Stimulated activated CD8-positive, alpha-beta memory T cell treated with anti-CD3 and anti-CD28 coated beads, Interleukin-4, amount 100 ng/mL, for 48 hours (primary cell): ENCODE results near the gene PODXL2.
"Not testable (repeated sequence)": the region's sequence is repeated elsewhere in the genome, so short reads cannot be mapped to it uniquely, and the experiment has no call there.

Source experiments
- DNase-seq: peaks from one replicate; pipeline ENCODE4 v3.0.0-alpha.2; 2020

PODXL2 gene

DNA sequence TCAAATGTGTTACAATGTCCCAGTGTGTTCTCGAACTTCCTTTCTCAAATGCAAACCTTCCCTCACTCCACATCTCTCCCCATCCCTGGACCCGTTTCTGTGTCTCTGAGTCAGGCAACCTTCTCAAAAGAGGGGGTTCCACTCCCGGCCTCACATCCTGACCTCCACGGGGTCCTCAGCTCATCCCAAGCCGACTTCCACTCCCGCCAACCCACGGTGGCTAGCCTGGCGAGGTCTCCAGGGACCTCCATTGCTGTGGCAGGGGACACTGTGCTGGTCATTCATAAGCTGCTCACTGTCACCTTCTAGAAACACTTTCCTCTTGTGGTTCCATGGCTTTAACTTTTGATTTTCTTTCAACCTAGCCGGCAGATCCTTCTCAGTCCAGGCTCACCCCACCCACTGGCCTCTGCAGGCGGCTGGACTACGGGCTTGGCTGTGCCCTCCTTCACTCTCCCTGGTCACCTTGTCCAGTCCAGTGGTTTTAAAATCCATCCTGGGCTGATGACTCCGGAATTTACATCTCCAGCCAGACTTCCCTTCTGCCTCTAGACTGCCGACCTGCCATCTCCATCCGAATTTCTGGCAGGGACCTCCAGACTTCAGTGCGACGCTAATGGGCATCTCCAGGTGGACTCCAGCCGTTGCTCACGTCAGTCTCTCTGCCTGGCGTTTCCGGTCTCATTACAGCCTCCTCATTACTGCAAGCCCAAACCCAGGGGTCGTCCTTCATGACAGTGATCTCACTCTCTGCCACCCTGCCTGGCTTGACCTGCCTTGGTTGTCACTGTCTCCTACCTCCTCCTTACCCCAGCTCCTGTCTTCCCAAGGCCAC is 63.7 kb downstream of the PODXL2 start:
- DNase-seq: no peak

DNA sequence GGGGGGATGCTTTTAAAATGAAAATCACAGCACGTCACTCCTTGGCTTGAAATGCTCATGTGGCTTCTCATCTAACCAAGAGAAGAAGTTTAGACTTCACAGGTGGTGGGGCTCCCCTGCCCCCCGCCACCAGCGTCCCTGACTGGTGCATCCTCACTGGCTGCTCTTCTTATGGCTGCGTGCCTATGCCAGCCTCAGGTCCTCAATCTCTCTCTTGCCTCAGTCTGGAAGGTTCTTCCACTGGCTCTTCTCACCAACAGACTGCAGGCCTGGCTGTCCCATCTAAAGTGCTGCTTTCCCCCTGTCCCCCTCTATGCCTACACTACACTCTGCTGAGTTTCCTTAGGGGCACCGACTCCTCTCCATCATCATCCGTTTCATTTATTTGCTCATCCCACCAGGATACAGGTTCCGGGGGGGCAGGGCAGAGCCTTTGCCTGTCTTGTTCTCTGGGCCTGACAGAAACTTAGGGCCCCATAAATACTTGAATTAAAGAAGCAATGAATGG is 64.4 kb downstream of the PODXL2 start:
- DNase-seq: no peak

DNA sequence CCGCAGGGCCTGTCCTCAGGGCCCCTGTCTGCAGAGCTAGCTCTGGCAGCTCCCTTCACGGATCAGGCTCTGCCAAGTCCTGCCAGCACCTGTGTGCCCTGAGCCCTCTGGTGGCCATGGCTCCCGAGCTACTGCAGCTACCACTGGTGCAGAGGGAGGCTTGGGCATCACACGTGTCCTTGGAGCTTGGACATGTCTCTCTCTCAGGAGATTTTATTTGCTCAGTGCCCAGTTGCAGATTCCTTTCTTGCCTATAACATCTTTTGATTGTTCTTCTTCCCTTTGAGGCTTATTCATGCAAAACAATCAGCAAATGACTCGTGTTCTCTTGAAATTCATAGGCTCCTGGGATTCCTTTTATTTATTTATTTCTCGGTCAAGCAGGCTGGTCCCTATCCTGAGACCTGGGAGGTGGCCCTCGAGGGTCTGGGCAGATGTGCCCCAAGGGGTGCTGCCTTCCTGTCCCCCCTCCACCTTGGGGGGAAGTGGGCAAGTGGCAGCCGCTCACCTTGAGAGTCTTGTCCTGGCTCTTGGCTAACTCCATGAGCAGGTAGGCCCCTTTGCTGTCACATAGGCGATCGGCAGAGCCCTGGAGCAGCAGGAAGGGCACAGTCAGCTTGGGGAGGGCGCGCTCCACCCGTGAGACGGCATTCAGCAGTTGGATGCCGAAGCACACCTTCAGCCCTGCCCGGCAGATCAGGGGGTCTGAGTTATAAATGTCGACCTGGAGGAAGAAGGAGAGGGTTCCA is 65.7 kb downstream of the PODXL2 start:
- DNase-seq: peak; percentile 52

DNA sequence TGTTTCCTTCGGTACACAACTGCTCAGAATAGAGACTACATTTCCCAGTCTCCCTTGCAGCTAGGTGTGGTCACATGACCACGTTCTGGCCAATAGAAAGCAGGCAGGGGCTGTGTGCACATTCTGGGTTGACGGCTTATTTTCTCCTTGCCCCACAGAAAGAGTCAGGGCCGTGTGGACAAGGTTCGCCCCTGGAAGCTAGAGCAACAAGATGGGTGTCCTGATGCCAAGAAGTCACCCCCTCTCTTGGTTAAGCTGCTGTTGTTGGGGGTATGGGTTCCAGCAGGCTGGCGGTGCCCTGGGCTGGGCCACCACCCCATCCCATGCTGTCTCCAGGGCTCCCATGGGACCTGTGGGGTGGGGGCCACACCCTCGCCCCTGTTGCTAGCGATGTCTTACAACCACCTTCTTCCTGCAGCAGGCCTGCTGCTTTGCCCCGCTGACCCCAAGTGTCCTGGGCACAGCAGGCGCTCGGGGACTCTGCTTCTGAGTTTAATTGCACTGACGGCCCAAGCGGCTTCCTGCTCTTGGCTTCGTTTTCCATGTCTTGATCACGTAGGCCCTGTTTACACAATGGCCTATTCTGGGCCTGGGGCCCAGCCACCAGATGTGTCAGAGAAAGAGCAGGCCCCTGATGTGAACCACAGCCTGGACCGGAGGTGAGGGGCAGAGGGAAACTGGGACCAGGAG is 68.7 kb downstream of the PODXL2 start:
- DNase-seq: peak; percentile 62

DNA sequence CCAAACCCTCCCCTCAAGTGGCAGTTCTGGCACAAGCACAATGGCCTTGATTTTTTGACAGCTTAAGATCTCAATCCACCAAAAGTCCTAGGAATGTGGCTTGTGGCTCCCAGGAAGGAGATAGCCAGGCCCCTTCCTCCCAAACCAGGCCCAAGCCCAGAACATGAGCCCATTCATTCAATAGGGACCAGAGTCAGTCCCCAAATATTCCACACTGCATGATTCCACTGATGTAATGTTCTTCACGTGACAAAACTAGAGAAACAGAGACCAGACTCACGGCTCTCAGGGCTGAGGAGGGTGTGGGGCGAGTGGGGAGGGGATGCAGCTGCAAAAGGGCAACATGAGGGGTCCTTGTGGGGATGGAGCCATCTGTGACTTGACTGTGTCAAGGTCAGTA is 69.3 kb downstream of the PODXL2 start:
- DNase-seq: no peak

DNA sequence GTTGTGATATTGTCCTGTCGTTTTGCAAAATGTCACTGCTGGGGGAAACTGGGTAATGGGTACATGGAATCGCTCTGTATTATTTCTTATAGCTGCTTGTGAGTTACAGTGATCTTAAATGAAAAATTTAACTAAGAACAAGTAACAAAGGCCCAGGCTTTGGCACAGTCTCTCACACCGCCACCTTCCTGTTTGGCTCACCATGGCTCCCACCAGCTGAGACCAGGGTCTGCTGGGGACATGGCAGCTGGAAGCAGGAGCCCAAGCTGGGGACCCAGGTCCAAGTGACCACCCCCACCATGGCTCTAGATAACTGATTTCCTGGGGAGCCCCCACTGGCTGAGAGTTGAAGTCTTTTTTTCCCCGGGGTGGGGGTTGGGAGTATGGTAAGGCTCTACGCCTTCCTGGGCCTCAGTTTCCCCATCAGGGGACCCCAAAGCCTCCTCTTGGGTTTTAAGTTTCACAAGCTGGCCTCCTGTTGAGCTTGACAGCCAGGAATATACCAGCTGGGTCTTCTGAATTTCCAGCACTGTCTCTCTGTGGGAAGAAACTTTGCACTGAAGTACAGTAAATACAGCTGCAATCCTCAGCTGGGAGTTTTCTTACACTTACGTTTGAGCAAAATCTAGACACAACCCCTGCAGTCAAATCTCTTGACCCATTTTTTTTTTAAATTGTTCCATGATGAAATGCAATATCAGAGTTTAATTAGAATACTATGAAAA is 69.9 kb downstream of the PODXL2 start:
- DNase-seq: no peak

DNA sequence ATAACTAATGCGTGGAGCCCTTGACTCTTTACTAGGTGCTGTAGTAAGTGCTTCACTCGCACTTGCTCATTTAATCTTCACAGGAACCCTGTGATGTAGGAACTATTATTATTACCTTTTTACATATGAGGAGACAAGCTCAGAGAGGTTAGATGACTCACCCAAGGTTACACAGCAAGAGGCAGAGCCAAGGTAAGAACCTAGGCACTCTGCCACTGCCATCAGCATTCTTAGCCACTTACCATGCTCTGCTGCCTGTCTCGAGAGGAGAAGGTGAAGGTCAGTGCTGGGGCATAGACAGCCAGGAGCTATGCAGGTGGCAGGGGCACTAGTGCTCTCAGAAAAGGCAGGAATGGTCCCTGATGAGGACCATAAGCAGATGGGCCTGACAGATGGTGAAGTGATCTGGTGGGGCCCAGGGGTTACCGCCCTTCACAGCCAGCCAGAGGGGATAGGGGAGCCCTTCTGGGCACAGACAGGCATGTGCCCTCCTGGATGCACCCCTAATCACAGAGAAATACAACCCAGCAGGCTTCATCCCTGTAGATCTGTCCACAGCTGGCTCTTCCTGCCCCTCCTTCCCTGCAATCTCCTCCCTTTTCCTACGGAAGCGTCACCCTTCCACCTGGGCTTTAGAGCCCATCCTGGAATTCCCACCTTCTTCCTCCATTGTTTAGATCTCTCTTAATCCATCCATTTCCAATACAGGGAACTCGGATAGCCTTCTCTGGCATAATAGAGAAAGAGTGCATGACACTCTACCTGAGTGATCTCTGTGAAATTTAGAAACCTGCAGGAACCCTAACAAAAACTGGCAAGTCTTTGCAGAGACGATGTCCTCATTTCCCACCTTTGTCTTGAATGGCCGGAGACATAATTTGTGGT is 70.7 kb downstream of the PODXL2 start:
- DNase-seq: no peak

DNA sequence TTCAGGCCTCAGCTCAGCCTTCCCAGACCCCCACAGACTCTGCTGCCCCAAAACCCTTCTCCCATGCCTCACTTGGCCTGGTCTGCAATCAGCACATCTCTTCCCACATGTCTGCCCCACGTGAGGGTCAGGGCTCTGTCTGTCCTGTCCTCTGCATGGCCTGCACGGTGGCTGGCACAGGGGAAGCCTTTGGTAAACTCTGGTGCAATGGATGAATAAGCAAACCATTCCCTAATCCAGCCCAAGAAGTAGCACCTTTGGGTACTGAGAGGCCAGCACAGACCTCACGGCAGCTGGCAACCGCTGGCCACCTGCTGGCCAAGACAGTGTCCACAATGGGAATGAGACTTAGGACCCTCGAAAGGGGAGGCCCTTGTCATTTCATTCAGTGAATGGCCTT is 71.4 kb downstream of the PODXL2 start:
- DNase-seq: no peak

DNA sequence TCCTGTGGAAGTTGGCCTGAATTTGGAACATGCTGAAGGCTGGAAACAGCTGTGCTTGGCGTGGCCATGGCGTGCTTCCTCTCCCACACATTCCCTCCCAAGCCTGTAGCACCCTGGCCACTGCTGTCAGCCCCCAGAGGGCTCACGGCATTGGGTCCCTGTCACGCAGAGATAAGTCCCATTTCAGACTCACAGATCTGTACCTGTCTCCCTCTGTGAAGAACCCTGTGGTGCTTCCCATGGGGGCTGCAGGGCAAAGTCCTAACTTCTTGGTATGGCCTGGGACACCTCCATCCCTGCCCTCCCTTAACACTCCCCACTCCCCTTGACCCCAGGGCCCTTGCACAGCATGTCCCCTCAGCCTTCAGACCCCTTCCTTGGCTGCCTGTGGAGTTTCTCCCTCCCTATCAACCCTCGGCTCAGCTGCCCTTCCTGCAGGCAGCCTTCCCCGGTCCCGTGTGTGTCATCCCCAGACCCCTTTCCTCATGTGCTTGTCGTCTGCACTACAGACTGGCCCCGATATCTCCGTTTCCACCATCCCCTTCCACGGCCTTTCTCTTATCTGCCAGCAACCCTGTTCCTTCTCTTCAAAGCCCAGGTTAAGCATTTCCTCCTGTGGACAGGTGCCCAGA is 72.4 kb downstream of the PODXL2 start:
- DNase-seq: no peak

DNA sequence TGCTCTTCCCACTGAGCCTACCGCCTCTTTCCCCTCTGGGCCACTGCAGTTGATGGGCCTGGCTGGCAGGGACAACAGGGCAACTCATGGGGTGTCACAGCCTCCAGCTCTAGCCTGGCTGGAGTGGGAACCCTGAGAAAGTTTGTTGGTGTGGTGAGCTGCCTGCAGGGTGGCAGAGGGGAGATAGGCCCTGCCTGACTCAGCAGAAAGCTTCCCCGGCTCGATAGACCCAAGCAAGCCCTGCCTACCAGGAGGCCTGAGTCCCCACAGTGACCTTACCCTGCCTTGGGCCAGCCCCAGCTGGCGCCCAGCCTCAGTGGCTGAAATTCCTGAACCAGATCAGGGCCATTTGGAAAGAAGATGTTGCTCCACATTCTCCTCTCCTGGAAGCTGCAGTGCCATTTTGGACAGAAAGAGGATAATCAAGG is 73.2 kb downstream of the PODXL2 start:
- DNase-seq: no peak

DNA sequence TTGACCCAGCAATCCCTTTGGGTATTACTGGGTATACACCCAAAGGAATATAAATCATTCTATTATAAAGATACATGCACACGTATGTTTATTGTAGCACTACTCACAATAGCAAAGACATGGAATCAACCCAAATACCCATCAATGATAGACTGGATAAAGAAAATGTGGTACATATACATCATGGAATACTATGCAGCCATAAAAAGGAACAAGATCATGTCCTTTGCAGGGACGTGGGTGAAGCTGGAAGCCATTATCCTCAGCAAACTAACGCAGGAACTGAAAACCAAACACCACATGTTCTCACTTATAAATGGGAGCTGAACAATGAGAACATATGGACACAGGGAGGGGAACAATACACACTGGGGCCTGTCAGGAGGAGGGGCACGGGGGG is 75.9 kb downstream of the PODXL2 start:
- DNase-seq: not testable (repeated sequence)

DNA sequence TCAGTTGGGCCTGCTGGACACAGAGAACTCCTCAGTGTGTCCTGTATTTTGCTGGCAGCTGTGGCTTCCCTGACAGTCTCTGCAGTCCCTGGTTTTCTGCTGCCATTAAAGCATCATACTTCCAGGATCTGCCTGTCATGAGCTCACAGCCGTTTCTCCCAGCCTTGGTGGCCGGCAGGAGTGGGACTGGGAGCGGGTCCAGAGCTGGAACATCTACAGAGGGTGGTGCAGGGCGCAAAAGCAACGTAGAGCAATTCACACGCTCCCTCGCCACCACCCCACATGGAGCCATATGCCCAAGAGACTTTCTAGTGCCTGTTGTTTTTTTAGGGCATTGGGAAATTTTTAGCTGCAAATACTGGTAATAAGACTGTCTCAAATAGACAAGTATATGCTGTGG is 77.3 kb downstream of the PODXL2 start:
- DNase-seq: no peak

DNA sequence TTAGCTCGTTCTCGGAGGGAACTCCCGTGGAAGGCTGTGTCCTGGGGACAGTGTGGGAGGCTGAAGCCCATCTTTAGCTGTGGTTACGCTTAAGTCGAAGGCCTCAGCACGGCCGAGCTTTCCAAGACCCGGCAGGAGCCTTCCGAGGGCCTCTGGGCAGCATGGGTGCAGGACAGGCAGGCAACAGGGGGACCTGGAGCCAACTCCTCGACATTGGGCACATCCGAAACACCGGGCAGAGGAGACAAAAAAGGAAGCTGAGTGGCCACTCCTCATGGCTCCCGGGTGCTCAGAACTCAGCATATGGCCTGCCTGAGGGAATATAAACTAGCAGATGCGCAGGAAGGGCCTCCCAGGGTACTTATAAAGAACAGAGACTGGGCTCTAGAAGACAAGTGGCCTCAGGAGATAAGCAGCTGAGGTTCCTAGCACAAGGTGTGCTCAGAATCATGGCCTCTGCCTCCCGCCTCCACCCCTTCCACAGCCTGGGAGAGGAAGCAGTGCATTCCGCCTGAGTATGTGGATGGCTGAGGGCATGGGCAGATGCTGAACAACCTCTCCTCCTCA is 77.9 kb downstream of the PODXL2 start:
- DNase-seq: no peak

DNA sequence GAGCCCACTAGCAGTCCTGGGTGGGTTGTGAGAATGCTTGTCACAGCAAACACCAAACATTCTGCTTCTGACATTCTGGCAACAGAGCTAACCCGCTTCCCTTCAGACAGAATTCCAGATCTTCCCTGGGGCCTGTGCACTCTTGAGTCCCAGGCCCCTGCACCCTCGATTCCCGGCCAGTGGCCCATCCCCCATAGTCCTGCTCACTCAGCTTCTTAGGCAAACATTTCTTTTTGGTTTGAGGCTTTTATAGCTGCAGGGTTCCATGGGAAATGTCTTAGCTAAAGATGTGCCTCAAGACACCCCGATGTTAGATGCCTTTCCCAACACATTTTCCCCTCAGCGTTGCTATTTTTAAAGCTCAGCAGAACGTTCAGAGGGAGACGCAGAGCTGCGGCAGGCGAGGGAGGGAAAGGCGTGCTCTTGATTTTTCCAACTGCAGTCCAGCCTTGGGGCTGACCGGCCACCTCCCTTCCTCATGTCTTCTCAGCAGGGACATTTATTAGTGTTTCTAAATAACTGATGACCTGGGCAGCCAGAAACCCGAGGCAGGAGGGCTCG is 78.9 kb downstream of the PODXL2 start:
- no peak for DNase-seq

DNA sequence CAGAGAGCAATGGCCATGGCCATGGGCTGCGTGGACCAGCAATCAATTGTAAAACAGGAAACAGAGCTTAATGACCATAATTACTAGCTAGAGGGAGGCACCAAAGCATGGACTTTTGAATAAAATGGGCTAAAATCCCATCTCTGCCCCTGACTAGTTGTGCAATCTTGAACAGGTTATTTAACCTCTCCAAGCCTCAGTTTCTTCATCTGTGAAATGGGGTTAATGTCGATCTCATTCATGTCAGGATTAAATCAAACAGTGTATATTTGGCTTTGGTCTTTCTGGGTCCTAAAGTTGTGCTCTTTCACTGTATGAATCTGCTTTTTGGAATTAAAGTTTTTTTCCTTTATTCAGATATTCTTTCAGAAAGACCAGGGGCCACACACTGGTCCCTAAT is 79.9 kb downstream of the PODXL2 start:
- DNase-seq: no peak

DNA sequence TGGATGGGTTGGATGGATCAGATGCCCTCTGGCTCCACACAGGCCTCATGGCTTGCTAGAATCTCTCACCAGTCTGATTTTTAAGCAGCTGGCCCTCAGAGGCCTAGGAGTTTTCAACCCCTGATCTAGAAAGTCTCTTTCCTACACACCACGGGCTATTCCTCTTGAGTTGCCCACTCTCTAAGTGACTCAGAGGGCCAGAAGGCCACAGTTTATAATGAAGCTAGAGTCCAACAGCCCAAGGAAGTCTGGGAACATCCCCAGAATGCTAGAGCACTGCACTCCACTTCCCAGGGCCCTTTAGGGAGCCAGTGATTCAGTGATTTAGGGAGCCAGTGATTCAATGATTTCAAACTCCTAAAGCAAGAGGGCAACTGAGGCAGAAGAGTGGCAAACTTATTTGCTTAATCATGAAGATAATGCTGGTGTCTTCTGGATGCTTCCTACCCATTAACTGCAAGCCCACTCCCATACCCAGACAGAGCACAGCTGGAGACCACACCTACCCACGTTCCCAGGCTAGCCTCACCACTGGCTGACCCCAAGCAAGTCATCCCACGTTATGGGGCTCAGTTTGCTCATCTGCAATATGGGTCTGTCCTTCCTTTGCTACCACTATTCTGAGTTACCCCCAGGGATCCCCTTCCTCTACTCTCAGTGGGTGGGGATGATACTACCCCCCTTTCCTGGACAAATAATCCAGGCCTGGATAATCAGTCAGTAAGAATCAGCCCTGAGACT is 80.5 kb downstream of the PODXL2 start:
- DNase-seq: no peak

DNA sequence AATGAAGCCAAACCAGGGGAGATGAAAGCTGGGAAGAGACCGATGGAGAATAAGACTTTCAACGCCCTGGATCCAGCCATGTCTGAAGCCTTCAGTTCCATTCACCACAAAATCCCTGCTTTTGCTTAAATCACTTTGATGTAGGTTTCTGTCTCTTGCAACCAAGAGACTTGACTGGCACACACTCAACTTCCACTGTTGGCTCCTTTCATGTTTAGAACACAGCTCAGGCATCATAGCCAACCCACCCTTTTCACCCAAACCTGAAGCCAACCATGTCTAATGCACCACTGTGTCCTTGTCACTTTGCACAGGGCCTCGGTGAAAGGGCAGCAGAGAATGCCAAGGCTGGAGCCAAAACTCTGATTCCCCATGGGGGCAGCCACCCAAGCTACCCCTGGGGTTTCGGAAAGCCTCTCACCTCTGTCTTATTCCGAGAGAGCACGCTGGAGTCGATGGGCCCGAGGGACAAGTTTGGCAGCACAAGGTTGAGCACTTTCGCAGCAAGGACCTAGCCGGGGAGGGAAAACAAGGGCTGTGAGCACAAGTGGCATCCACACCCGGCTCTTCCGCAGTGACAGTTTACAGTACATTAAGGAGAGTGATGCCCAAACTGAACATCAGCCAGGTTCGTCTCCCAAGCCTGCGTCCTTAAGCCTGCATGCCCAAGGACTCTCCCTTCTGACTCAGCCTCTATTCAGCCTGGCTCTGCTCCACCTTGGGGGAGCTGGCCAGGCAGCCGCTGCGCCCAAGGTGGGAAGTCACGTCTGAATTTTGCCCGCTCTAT is 81.4 kb downstream of the PODXL2 start:
- no peak for DNase-seq

DNA sequence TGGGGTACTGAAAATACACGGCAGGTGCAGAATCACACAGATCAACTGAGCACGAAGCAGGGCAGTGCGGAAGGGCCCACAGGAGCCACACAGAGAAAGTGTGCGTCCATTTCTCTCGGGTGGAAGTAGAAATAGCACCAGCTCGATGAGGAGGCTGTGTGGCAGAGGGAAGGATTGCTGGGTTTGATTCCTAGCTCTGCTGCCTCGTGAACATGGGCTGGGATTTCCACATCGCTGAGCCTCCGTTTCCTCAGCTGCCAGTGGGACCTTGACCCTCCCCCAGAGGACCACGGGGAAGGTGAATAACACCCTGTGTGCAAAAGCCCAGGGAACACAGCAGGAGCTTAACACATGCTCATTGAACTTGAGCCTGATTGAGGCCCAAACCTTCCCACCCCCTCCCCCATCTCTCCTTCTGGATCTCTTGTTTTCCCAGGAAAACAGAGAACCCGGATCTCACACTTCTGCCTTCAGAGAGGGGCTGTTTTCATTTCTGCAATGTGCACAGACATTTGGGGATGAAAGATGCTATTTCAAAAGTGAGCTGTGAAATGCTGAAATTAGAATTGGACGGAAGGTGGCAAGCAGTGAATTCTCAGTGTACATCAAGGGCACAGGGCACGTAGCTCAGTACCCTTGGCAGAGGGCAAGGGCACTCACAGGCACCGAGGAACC is 82.2 kb downstream of the PODXL2 start:
- no peak for DNase-seq
